BLaER1 treated with 17β-estradiol and CSF1 and Interleukin-3, amounts not matched to agents 10 nM and 100 nM (cell line): ENCODE results near the gene CDON.
"Not testable (repeated sequence)": the region's sequence is repeated elsewhere in the genome, so short reads cannot be mapped to it uniquely, and the experiment has no call there.

Experiments used
- H3K27ac ChIP-seq, 11 experiments: shearing (Covaris generic); formaldehyde crosslinking; 2 replicates each; pipeline ENCODE4 v1.8.1; 2022
- H3K27me3 ChIP-seq, 11 experiments: shearing (Covaris generic); formaldehyde crosslinking; 2 replicates each; pipeline ENCODE4 v1.8.1; 2022
- H3K36me3 ChIP-seq, 11 experiments: shearing (Covaris generic); formaldehyde crosslinking; 2 replicates each; pipeline ENCODE4 v1.8.1; 2022
- H3K4me1 ChIP-seq, 10 experiments: shearing (Covaris generic); formaldehyde crosslinking; 2 replicates each; pipeline ENCODE4 v1.8.1; 2022
- H3K4me2 ChIP-seq, 11 experiments: shearing (Covaris generic); formaldehyde crosslinking; 2 replicates each; pipeline ENCODE4 v1.8.1; 2022
- H3K4me3 ChIP-seq, 10 experiments: shearing (Covaris generic); formaldehyde crosslinking; 2 replicates each; pipeline ENCODE4 v1.8.1; 2022
- H3K9ac ChIP-seq, 11 experiments: shearing (Covaris generic); formaldehyde crosslinking; 2 replicates each; pipeline ENCODE4 v1.8.1; 2022
- H3K9me3 ChIP-seq, 11 experiments: shearing (Covaris generic); formaldehyde crosslinking; replicated peaks in 1 of 11; 2 replicates each; pipeline ENCODE4 v1.8.1; 2022
- H4K20me1 ChIP-seq, 11 experiments: shearing (Covaris generic); formaldehyde crosslinking; 2 replicates each; pipeline ENCODE4 v1.8.1; 2022
- Cebpa-rat ChIP-seq, 11 experiments: shearing (Covaris generic); IDR thresholded peaks; 2 replicates each; pipeline ENCODE4 v1.8.1; 2022

The CDON gene

DNA sequence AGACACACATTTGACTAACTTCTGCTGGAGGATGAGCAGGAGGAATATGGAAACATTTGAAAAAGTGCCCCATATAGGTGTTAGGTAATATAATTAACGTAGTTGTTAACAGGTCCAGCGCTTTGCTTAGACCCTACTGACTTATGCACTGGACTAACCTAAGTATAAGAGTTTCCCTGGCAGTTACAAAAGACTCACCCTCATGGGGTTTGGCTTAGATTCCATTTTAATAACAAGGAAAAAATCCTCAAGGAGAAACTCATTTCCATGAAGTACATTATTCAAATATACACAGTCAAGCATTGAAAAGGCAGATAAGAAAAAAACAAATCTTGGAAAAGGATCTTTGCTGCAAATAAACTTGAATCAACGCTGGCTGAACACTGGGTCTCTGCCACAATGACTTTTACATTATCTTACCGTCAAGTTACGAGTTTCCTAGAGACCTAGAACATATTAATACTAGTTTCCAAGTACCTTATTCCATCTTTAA lies 27.7 kb downstream of the CDON start:
- no peaks in the 10 kb centered on the region for H4K20me1 ChIP-seq
- no peak overlapping the region for H3K27ac ChIP-seq
- no peaks in the 10 kb centered on the region for H3K9me3 ChIP-seq
- H3K4me3 ChIP-seq: no peak overlapping the region
- no peak for TF ChIP-seq Cebpa-rat (IDR thresholded peaks at IDR 0.05)
- peaks cover 0 to 4% (median 0%) of the 10 kb centered on the region in 10 experiments; a peak in 1 of 20 replicates for H3K4me1 ChIP-seq
- no peaks in the 10 kb centered on the region for H3K27me3 ChIP-seq
- H3K36me3 ChIP-seq: no peaks in the 10 kb centered on the region
- no peak overlapping the region for H3K9ac ChIP-seq
- no peak overlapping the region for H3K4me2 ChIP-seq

DNA sequence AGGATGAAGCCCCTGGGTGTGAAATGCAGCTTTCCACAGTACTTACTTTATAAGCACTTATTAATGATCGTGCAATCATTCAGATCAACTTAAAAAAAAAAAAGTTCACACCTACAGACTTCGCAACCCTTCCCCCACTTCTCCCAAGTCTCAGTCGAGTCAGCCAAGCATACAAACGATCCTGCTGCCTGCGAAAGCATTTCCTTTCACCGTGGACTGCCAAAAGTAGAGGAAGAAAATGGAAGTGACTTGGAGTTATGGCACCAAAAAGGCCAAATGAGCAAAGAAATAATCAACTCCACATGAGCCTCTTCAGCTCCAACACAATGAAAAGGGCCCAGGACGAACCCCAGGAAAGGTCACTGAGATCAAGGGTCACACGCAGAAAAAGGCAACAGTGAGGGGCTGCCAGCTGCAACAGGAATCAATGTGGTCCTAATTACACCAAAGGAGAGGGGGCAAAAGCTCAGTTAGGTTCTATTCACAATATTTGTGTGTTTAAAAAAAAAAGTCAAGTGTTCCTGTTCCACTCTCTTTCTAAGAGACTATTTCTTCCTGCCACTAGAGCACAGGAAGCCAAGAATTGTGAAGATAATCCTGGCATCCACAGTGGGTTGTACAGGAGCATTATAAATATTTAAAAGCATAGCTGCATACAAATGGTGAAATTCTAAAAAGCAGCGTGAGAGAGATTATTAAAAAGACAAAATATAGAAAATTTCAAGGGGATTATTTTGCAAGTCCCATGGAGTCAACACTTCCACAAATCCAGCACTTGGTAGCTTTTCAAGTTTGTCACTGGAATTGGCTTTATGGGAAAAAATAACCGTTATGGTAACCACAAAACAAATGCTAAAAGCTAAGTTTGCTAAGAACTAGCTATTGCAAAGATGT lies 28.4 kb downstream of the CDON start:
- Histone ChIP-seq H3K9ac (no peak overlapping the region), H3K27me3 (no peaks in the 10 kb centered on the region), H3K27ac (no peak overlapping the region), H3K4me1 (peaks cover 0 to 4% (median 0%) of the 10 kb centered on the region in 10 experiments; a peak in 1 of 20 replicates), H3K9me3 (no peaks in the 10 kb centered on the region), H3K36me3 (no peaks in the 10 kb centered on the region), H3K4me3 (no peak overlapping the region), H3K4me2 (peak overlapping the region in 4 of 11 experiments; percentile 3 to 17 (median 13); a peak in 4 of 22 replicates), H4K20me1 (no peaks in the 10 kb centered on the region)
- no peak for TF ChIP-seq Cebpa-rat (IDR thresholded peaks at IDR 0.05)

- TF ChIP-seq Cebpa-rat (IDR thresholded peaks at IDR 0.05): no peak
- Histone ChIP-seq H4K20me1 (no peaks in the 10 kb centered on the region), H3K27me3 (no peaks in the 10 kb centered on the region), H3K36me3 (no peaks in the 10 kb centered on the region), H3K27ac (no peak overlapping the region), H3K4me1 (peaks cover 0 to 4% (median 0%) of the 10 kb centered on the region in 10 experiments; a peak in 1 of 20 replicates), H3K9me3 (no peaks in the 10 kb centered on the region), H3K9ac (no peak overlapping the region), H3K4me3 (no peak overlapping the region), H3K4me2 (no peak overlapping the region)
Measured at GRCh38 chr11:126032375-126032774, 30.3 kb downstream of the CDON start.

- H3K9me3 ChIP-seq: no peaks in the 10 kb centered on the region
- no peak for TF ChIP-seq Cebpa-rat (IDR thresholded peaks at IDR 0.05)
- H3K9ac ChIP-seq: no peak overlapping the region
- no peaks in the 10 kb centered on the region for H3K36me3 ChIP-seq
- no peaks in the 10 kb centered on the region for H3K27me3 ChIP-seq
- H3K4me2 ChIP-seq: no peak overlapping the region
- peaks cover 0 to 4% (median 0%) of the 10 kb centered on the region in 10 experiments; a peak in 1 of 20 replicates for H3K4me1 ChIP-seq
- H3K4me3 ChIP-seq: no peak overlapping the region
- no peak overlapping the region for H3K27ac ChIP-seq
- no peaks in the 10 kb centered on the region for H4K20me1 ChIP-seq
Measured at GRCh38 chr11:126029805-126030204, 32.9 kb downstream of the CDON start.

DNA sequence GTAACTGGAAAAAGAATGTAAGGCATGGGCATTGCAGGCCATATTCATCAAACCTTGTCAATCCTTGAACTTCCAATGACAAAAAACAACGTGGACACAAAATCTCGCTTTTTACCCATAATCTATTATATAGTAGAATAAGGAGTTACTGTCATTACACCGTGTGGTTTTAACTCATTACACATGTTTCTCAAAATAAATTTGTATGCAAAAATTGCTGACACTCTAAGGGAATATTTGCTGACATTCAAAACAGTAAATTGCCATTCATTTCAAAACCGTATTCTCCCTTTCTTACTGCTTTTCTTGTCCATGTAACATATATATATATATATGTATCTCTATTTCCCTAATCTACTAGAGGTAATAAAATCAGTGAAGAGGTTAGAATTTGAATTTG lies 33.4 kb downstream of the CDON start:
- Histone ChIP-seq H3K4me3 (no peak overlapping the region), H4K20me1 (no peaks in the 10 kb centered on the region), H3K27me3 (no peaks in the 10 kb centered on the region), H3K4me1 (peaks cover 0 to 3% (median 0%) of the 10 kb centered on the region in 10 experiments; a peak in 1 of 20 replicates), H3K9me3 (no peaks in the 10 kb centered on the region), H3K27ac (no peak overlapping the region), H3K4me2 (no peak overlapping the region), H3K9ac (no peak overlapping the region), H3K36me3 (no peaks in the 10 kb centered on the region)
- no peak for TF ChIP-seq Cebpa-rat (IDR thresholded peaks at IDR 0.05)

- not testable (repeated sequence) for H3K27ac ChIP-seq, H3K36me3 ChIP-seq, H3K9ac ChIP-seq, H3K27me3 ChIP-seq, H3K4me3 ChIP-seq, H3K9me3 ChIP-seq, H4K20me1 ChIP-seq, H3K4me2 ChIP-seq, H3K4me1 ChIP-seq
Measured at GRCh38 chr11:126028534-126028933, 34.1 kb downstream of the CDON start.

- H3K4me2 ChIP-seq: no peak overlapping the region
- H3K9ac ChIP-seq: no peak overlapping the region
- no peaks in the 10 kb centered on the region for H3K27me3 ChIP-seq
- no peaks in the 10 kb centered on the region for H4K20me1 ChIP-seq
- no peak overlapping the region for H3K4me3 ChIP-seq
- H3K4me1 ChIP-seq: no peaks in the 10 kb centered on the region
- H3K27ac ChIP-seq: no peak overlapping the region
- H3K9me3 ChIP-seq: no peaks in the 10 kb centered on the region
- no peaks in the 10 kb centered on the region for H3K36me3 ChIP-seq
- TF ChIP-seq Cebpa-rat (IDR thresholded peaks at IDR 0.05): no peak
Measured at GRCh38 chr11:126026579-126026978, 36.1 kb downstream of the CDON start.

GRCh38 chr11:126025822-126026221 lies 36.8 kb downstream of the CDON start:
- TF ChIP-seq Cebpa-rat (IDR thresholded peaks at IDR 0.05): no peak
- Histone ChIP-seq H3K27ac (no peak overlapping the region), H3K27me3 (no peaks in the 10 kb centered on the region), H3K9ac (no peak overlapping the region), H3K9me3 (no peaks in the 10 kb centered on the region), H3K4me2 (no peak overlapping the region), H3K4me1 (no peaks in the 10 kb centered on the region), H4K20me1 (no peaks in the 10 kb centered on the region), H3K36me3 (no peaks in the 10 kb centered on the region), H3K4me3 (no peak overlapping the region)

DNA sequence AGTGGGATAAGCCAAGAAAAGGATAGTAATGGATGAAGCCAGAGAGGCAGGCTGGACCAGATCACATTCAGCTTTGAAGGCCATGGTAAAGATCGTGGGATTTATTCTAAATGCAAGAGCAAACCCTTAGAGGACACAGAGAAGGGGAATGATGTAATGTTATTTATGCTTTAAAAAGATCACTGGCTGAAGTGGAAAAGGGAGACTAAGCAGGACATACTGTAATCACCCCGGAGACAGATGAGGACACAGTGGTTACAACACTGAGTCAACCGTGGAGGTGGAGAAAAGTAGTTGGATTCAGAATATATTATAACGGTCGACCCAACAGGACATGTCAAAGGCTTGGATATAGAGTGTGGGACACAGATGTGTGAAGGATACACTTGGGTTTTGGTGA lies 38.5 kb downstream of the CDON start:
- Histone ChIP-seq H3K9ac (no peak overlapping the region), H3K27ac (no peak overlapping the region), H3K4me3 (no peak overlapping the region), H3K9me3 (no peaks in the 10 kb centered on the region), H3K4me1 (no peaks in the 10 kb centered on the region), H4K20me1 (no peaks in the 10 kb centered on the region), H3K4me2 (no peak overlapping the region), H3K36me3 (no peaks in the 10 kb centered on the region; a peak in 1 of 22 replicates), H3K27me3 (no peaks in the 10 kb centered on the region)
- TF ChIP-seq Cebpa-rat (IDR thresholded peaks at IDR 0.05): no peak

GRCh38 chr11:126012852-126013251 lies 49.8 kb downstream of the CDON start:
- peaks cover 0 to 5% (median 0%) of the 10 kb centered on the region in 11 experiments; a peak in 3 of 22 replicates for H3K36me3 ChIP-seq
- H3K27ac ChIP-seq: no peak overlapping the region
- H3K4me3 ChIP-seq: no peak overlapping the region
- H3K9ac ChIP-seq: no peak overlapping the region
- peaks cover 0 to 4% (median 0%) of the 10 kb centered on the region in 10 experiments; a peak in 1 of 20 replicates for H3K4me1 ChIP-seq
- no peak overlapping the region for H3K4me2 ChIP-seq
- no peaks in the 10 kb centered on the region for H3K9me3 ChIP-seq
- no peaks in the 10 kb centered on the region for H4K20me1 ChIP-seq
- H3K27me3 ChIP-seq: no peaks in the 10 kb centered on the region
- TF ChIP-seq Cebpa-rat (IDR thresholded peaks at IDR 0.05): no peak
